Hematopoietic multipotent progenitor cell treated with erythropoietin and hydrocortisone succinate and interleukin-3 and kit ligand, for 4 days (in vitro differentiated cells): Measurements from ENCODE around the gene GTF2A1.
"Not testable (repeated sequence)": the region's sequence is repeated elsewhere in the genome, so short reads cannot be mapped to it uniquely, and the experiment has no call there.

Experiments used
- DNase-seq: peaks from one replicate; pipeline ENCODE4 v3.0.0-alpha.2; 2015

The GTF2A1 gene

DNA sequence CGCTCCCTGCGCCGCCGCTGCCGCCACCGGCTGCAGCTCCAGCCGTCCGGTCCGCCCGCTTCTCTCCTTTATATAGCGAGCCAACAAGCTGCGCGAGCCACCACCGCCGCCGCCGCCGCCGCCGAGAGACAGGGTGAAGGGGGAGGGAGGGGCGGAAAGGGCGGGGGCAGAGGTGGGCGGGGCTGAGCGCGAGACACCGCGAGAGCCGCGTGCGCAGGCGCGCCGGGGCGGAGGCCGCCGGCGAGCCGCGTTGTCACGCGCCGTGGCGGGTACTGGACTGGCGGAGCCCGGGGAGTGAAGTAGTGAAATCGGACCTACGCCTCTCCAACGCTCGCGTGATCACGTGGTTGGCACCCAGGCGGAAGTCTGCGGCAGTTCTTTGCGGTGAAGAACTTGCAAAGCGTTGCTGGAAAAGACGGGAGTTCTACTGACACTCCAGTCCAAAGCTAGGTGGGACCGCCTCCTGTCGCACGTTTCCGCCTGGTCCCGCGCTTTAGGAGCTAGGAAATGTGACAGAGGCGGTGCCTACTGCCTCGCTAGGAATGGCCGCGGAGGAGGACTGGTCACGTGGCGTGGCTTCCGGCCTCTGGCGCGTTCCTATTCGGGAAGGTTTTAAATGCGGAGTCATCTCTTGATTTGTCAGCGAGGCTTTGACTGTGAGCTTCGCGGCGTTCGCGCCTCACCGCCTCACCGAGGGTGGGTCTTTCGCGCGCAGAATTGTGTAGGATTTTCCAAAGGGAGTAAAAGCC is at the start of gene GTF2A1:
TSS of gene GTF2A1 (minus strand) at position 130 of the 749 bp plus-strand sequence. CDS start 441 bp downstream, outside the sequence.
- peak; percentile 98 for DNase-seq

DNA sequence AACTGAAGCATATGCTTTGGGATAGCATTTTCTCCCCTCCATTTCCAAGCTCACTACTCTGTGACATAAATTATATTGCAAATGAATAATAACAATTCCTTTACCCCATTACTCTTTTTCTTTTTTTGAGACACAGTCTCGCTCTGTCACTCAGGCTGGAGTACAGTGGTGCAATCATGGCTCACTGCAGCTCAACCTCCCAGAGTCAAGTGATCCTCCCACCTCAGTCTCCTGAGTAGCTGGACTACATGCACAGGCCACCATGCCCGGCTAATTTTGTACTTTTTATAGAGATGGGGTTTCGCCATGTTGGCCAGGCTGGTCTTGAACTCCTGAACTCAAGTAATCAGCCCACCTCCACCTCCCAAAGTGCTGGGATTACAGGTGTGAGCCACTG is 49.2 kb upstream of the GTF2A1 start:
- DNase-seq, result no peak

DNA sequence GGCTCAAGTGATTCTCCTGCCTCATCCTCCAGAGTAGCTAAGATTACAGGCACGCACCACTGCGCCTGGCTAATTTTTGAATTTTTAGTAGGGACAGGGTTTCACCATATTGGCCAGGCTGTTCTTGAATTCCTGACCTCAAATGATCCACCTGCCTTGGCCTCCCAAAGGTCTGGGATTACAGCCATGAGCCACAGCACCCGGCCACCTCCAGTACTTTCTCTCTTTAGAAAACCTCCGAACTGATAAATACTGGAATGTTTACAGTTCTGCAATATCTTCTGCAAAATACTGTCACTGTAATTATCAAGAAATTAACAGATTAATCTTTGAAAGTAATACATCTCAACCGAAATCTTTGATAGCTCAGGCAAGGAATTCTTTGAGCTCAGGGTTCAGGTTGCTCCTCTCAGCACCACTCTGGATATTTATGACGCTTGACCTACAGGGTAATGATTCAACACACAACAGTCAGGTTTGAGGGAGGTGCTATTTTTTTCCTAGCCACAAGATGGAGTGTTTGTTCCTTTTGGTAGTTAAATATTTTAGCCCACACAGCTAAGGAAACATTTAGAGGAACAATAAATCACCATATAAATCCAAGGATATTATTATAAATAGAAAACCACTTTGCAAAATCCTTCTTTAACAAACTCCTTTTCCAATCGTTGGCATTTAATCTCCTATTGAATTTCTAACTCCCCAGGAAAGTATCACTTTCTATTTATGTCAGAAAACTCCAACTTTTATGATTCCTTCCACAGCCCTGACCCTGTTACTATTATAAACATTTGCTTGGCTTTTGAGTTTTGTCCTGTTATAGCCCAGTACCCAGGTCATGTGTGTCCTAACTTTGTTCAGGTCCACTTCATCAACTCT is 48.6 kb upstream of the GTF2A1 start:
- peak; percentile 85 for DNase-seq

DNA sequence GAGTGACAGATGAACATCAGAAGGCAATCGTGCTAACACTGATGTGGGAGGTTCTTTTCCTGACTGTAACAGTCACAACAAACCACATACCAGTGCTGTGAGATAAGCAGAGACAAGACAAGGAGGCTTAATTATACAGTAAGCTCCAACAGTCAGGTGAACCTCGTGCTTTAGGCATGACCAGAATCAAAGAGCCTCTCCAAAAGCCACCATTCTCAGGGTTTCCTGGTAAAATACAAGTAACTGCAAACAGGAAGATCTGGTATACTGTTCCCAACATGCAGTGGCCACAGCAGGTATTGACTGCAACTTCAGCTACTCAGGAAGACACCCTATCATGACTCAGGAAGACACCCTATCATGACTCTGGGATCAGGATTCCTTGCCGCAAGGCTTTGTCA is 47.3 kb upstream of the GTF2A1 start:
- DNase-seq, result peak; percentile 92

DNA sequence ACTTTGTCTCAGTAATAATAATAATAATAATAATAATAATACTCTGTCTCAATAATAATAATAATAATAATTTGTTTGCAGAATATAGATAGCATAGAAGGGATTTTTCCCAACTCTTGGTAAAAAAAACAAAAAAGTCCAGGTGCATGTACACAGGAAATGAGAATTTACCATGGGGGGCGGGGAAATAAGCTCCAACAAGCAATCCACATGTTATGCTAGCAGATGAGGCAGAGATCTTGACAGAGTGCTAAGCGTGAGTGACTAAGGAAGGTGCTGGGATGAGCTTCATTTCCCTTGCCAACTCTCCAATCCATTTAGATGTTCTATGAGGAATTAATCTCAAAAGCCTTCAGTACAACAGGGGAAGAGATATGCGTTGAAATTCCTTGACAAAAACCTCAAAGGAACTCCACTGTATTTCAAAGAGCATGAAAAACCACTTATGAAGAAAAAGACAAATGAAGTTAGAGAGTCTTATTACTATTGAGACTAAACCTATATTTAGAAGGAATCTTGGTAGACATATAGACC is 44.9 kb upstream of the GTF2A1 start:
- no peak for DNase-seq

DNA sequence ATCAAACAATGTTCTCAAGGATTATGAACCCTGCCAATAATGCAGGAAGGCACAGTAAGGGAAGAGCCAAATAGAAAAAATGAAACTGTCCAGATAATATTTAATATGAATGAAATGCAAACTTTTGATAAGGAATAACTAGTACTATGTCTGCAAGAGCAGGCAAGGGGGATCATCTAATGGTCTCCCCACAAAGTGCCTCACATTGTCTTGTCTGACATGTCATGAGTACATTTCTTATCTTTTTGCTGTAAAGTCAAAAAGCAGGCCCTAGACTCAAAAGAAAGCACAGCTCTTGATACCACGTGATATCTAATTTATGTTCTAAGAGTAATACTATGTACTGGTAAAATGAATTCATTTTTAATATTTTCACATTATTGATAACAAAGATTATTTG is 43.9 kb upstream of the GTF2A1 start:
- peak; percentile 50 for DNase-seq

DNA sequence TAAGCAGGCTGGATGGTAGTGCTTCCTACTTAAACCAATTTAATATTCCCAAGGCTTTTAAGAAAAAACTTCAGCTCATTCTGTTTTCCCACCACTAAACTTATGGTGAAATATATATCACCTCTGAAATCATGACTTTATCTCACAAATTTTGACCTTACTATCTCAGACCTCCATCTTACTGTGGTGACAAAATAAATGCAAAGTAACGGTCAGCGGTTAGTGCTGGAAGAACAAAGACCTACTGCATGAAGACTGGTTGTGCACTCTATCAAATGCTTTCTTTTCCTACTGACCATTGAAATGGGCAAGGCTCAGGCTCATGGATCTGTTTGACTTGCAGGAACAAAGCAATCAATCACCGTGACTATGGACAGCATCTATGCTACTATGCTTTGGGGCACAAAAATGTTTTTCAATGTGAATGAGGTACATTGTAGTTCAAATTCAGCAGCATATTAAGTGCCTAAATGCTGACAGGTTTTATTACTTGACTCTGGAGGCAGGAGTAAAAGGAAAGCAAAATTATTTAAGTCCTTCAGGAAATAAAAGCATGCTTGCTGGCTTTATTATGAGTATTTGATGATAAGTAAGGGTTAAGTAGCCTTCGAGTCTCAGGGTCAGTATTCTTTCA is 43.1 kb upstream of the GTF2A1 start:
- peak; percentile 63 for DNase-seq

DNA sequence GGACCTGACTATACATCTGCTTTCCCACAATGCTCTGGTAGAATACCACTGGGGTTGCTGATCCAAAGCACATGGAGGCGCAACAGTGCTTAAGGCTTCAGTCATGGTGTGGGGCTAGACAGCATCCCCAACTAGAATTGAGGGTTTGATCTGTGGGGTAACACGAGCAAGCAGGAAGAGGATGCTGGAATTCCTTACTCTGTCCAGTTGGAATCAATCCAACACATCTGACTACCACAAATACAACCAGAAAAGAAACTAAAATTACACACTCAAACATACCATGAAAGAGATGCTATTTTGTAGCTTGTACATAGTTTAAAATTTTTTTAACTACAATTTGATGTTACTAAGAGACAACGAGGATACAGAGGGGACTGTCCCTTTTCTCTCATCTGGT is 40.4 kb upstream of the GTF2A1 start:
- no peak for DNase-seq

DNA sequence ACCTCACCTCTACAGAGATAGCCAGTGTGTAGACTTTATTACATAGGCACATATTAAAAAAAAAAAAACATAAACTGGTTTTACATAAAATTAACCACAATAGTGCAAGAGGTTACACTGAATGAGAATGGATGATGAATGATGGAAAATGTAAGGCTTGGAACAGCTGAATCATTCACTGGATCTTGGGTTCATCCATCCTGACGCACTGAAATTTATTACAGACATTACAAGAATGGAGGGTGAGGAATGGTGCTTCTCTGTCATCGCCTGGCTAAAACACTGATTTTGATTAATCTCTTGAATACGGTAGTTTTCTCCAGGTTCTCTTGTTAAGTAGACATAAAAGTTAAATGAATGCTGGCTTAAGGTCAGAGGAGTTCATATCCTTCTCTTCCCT is 40.0 kb upstream of the GTF2A1 start:
- DNase-seq, result no peak

DNA sequence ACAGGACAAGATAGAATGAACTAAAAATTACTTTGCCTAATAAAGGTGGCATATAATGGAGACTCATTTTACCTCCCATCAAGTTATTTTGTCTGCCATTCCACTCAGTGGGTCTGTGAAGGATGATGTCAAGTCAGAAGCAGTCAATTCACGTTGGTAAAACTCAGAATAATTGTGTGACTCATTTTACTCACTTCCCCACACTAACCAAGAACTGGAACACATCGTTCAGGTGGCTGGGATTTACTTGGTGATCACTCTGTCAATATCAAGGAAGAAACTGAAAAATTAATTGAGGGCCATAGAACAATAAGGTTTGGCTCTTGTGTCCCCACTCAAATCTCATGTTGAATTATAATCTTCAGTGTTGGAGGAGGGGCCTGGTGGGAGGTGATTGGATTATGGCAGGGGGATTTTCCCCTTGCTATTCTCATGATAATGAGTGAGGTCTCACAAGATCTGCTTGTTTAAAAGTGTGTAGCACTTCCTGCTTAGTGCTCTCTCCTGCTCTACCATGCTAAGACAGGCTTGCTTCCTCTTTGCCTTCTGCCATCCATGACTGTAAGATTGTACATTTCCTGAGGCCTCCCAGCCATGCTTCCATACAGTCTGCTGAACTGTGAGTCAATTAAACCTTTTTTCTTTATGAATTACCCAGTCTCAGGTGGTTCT is 35.7 kb upstream of the GTF2A1 start:
- DNase-seq, result peak; percentile 44

DNA sequence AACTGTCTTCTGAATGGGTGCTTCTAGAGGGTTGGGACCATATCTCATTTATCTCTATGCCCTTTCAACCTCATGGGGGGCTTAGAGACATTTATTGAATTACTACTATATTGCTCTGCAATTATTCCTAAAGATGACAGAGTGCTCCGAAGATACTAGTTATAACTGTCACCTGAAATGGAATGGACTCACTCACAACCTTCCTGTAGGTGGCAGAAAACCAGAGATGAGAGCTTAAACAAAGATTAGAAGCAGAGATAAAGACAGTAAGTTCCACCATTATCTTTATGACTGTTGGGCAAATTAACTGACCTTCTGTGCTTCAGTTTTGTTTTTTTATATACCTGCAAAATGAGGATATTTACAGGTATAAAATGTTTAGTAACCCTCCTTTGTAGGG is 31.5 kb upstream of the GTF2A1 start:
- peak; percentile 29 for DNase-seq

DNA sequence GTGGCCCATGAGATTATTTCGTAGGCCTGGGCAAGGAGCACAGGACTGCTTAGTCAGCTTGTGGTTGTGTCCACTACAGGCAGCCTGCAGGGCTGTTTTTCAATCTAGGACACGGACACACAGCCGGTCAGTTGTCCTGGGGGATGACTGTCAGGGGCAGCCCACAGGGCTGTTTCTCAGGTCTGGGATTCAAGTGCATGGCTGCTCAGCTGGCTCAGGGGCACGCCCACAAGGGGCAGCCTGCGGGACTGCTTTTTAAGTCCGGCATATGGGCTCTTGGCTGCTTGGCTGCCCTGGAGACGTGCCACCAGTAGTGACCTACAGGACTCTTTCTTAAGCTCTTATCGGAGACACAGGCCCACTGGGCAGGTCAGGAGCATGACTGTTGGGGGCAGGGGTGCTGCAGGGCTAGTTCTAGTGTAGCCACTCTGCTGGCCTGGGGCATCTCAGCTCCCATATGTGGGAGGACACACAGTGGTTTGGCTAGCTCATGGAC is 26.6 kb upstream of the GTF2A1 start:
- no peak for DNase-seq

DNA sequence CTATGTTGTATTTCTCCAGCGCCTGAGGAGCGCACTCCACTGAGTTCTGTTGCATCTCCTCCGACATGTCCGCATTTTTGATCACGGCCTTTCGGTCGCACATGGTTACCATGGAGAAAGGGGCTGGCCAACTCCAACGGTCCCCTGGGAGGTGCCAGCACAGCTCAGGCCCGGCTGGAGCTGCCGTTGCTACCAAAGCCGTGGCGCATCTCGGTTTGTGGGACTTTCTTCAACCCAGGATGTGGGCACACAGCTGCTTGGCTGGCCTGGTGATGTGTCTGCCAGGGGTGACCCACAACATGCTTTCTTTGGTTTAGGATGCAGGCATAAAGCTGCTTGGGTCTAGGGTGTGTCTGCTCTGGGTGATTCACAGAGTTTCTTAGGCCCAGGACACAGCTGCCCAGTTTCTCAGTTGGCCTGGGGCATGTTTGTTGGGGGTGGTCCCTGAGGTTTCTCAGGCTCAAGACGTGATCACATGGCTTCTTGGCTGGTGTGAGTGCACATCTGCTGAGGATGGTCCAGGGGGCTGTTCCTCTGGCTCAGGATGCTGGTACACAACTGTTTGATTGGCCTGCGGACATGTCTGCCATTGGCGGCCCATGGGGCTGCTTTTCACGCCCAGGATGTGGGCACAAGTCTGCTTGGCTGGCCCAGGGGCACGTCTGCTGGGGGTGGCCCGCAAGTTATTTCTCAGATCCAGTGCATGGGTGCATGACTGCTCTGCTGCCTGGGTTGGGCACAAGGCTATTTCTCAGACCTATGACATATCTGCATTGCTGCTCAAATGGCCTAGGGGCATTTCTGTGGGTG is 25.9 kb upstream of the GTF2A1 start:
- no peak for DNase-seq

DNA sequence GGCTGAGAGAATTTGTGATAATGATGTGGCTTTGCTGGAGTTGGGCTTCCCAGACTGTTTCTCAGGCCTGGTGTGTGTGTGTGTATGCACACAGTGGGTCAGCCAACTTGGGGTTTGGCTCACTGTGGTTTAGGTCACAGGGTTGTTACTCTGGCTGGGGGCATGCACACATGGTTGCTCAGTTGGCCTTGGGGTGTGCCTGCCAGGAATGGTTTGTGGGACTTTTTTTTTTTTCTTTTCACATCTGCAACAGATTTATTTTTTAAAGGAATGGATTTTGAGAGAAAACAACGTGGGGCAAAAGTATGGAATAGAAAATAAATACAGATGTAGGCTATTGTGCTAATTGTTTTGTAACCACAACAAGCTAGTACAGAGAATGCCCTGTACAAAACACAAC is 25.0 kb upstream of the GTF2A1 start:
- DNase-seq, result no peak

DNA sequence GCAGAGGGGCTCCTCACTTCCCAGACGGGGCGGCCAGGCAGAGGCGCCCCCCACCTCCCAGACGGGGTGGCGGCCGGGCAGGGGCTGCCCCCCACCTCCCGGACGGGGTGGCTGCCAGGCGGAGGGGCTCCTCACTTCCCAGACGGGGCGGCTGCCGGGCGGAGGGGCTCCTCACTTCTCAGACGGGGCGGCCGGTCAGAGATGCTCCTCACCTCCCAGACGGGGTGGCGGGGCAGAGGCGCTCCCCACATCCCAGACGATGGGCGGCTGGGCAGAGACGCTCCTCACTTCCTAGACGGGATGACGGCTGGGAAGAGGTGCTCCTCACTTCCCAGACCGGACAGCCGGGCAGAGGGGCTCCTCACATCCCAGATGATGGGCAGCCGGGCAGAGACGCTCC is 23.7 kb upstream of the GTF2A1 start:
- DNase-seq, result not testable (repeated sequence)

DNA sequence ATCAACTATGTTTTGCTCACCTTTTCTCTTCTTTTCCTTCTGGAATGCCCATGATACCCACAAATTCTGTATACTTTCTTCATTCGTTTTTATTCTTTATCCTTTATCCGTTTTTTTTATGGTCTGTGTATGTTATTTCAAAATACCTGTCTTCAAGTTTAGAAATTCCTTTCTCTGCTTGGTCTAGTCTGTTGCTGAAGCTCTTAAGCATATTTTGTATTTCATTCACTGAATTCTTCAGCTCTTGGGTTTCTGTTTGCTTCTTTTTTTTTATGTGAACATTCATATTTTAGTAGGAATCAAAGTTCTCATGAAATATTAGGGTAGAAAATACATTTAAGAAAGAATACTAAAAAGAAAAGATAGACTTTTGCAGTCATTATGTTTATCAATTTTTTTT is 22.7 kb upstream of the GTF2A1 start:
- no peak for DNase-seq

DNA sequence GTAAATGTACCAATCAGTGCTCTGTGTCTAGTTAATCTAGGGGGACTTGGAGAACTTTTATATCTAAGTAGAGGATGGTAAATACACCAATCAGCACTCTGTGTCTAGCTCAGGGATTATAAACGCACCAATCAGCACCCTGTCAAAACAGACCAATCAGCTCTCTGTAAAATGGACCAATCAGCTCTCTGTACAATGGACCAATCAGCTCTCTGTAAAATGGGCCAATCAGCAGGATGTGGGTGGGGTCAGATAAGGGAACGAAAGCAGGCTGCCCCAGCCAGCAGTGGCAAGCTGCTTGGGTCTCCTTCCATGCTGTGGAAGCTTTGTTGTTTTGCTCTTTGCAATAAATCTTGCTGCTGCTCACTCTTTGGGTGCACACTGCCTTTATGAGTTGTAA is 16.1 kb upstream of the GTF2A1 start:
- not testable (repeated sequence) for DNase-seq

DNA sequence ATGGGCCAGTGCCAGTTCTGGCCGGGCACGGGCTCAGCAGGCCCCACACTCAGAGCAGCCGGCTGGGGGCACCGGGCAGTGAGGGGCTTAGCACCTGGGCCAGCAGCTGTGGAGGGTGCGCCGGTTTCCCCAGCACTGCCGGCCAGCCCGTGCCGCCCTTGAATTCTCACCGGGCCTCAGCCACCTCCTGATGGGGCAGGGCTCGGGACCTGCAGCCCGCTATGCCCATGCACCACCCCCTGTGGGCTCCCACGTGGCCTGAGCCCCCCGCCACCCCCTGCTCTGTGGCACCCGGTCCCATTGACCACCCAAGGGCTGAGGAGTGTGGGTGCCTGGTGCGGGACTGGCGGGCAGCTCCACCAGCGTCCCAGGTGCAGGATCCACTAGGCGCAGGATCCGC is 15.4 kb upstream of the GTF2A1 start:
- no peak for DNase-seq

DNA sequence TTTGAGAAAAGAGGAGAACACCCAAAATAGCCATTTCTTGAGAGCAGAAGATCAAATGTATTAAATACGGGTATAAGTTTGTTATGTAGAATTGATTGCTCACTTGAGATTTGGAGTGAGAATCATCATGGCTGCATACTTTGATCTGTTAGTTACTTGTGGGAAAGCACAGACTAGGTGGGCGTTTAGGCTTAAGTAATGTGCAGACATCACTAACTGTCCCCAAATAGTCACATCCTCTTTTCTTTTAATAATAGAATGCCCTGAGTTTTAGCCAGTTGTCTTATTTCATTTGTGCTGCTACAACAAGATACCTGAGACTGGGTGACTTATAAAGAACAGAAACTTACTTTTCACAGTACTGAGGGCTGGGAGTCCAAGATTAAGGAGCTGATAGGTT is 14.3 kb upstream of the GTF2A1 start:
- DNase-seq, result no peak

DNA sequence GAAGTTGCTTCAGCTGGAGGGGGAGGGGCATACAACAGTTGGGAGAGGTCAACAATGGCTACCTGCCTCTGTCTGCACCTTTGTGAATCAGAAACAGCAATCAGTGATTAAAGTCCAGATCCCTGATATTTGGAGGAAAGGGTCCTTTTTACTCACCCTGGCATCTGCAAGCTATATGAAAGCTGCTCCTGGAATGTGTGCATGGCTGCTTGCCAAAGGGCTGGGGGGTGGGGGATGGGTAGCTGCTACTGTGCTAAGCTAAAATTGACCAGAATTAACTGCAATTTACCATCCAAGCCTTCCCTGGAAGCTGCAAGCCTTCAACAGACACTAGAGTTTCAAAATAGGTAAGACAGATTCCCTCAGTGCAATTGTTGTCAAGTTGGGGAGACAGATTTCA is 13.5 kb upstream of the GTF2A1 start:
- DNase-seq, result no peak

DNA sequence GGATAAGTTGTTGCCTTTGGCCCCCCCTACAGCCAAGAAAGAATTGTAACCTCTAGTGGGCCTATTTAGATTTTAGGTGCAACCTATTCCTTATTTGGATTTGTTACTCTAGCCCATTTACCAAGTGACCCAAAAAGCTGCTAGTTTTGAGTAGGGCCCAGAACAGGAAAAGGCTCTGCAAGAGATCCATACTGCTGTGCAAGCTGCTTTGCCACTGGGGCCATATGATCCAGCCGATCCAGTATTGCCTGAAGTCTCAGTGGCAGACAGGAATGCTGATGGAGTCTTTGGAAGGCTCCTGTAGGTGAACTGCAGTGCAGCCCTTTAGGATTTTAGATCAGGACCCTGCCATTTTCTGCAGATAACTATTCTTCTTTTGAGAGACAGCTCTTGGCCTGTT is 12.9 kb upstream of the GTF2A1 start:
- no peak for DNase-seq

DNA sequence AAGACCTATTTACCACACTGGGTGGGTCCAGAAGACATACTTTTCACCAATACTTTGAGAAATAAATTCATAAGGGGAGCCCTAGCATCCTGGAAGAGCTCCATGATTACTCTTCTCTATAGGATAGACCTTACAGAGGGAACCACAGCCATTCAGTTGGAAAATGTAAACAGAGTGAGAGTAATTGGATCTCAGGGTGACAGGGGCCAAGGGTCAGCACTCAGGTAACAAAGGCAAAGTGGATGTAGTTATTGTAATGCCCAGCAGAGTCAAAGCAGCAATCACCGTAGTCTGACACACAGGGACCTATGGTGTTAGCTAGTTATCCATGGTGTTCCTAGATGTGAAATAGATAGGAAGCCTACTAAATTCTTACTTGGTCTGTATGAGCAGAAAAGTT is 10.8 kb upstream of the GTF2A1 start:
- no peak for DNase-seq
